TTC549 (cell line): Measurements from ENCODE around the gene PIK3R6.
A peak's percentile ranks its signal among the peaks of the same experiment; 100 is the strongest.

Experiments used
- FAIRE-seq: peaks from 2 replicates; lab custom pipeline; 2012; peaks lifted over from hg19 to GRCh38; lab: Jason Lieb, UNC

The PIK3R6 gene

DNA sequence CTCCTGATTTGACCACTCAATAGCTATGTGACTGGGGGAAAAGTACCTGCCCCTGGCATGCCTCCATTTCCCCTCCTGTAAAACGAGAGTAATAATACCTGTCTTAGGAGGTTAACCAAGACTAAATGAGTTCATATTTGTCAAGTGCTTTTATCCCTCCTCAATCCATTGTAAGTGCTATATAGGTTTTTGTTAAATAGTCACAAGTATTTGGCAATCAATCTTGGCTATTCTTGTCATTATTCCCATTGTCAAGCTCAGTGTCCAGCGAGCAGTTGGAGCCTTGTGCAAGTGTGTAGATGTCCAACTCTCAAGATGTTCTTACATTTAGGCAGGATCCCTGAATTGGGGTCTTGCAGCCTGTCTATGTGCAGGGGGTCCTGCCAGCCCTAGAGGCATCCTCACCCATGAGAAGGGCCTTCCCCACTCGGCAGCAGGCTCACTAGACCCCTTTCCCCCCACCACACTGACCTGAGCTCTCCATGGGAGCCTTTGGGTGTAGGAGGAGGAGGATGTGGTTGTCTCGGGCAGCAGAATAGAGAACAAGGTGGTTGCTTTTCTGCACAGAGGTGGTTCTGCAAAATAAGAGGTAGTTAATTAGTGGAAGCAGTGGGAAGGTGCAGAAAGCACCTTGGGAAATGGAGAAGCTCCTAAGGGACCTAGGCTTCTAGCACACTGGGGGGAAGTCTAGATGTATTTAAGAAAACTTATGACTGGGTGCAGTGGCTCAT, 18.0 kb downstream of the PIK3R6 start:
- FAIRE-seq: no peak

DNA sequence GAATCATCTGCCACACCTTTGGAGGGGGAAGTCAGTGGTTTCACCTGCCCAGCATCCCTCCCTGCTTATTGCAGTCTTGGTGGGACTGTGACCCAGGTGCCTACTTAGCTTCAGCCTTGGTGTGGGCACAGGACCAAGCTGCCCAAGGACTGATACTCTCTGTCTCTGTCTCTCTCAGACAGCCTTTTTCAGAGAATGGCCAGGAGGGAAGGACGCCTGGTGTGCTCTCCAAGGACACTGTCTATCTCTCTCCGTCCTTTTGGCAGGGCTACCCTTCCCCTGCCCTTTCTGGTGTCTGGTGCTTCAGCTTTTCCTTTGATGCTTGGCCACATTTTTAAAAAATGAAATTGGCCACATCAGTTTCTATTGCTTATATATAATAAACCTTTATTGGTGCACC, 19.6 kb downstream of the PIK3R6 start:
- no peak for FAIRE-seq

- peak; percentile 66 for FAIRE-seq
Observed at GRCh38 chr17:8846768-8847211, 20.7 kb downstream of the PIK3R6 start.

- FAIRE-seq: no peak
Observed at GRCh38 chr17:8844229-8845218, 22.9 kb downstream of the PIK3R6 start.

DNA sequence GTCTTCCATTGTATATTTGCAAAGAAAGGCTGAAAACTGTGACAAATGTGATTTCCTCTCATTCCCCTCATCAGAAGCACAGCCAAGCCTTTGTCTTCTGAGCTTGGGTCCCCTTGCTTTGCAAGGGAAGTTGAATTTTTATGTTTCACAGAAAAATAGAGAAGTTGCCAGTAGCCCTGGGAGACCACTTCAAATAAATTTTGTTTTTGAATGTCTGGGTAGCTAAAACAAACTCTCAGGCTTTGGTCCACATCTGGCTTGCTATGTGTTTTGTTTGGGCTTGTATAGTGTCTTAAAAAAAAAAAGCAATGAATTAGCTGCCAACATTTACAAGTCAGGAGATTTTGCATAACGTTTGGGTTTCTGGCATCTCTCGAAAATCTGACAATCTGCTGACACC, 24.1 kb downstream of the PIK3R6 start:
- no peak for FAIRE-seq

- no peak for FAIRE-seq
Observed at GRCh38 chr17:8841844-8842243, 25.6 kb downstream of the PIK3R6 start.

GRCh38 chr17:8839410-8839935, 28.0 kb downstream of the PIK3R6 start:
- no peak for FAIRE-seq

DNA sequence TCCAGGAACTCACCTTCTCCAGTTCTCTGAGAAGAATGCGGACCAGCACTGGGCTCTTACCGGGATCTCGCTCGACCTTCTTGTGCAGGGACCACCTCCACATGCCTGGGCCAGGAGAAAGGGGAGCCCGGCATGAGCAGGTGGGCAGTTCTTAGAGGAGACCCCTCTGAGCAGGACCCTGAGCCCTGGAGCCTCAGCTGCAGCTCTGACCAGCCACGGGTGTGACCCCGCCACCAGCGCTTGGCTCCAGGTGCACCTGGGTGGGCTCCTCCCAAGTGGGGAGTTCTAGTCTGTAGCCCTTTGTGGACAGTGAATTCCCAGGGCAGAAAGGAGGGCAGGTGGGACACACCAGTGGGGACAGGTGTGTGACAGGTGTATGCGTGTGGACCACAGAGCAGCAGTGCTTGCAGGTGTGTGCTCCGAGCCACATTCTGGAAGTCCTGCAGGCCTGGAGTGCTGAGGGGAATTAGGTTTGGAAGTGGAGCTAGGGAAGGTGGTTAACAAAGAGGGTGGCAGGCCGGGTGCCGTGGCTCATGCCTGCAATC, 28.9 kb downstream of the PIK3R6 start:
- no peak for FAIRE-seq

GRCh38 chr17:8837563-8838075, 29.9 kb downstream of the PIK3R6 start:
- FAIRE-seq: no peak

- FAIRE-seq: no peak
Observed at GRCh38 chr17:8836821-8837562, 30.5 kb downstream of the PIK3R6 start.

- no peak for FAIRE-seq
Observed at GRCh38 chr17:8835631-8836364, 31.7 kb downstream of the PIK3R6 start.

- no peak for FAIRE-seq
Observed at GRCh38 chr17:8835106-8835505, 32.4 kb downstream of the PIK3R6 start.

DNA sequence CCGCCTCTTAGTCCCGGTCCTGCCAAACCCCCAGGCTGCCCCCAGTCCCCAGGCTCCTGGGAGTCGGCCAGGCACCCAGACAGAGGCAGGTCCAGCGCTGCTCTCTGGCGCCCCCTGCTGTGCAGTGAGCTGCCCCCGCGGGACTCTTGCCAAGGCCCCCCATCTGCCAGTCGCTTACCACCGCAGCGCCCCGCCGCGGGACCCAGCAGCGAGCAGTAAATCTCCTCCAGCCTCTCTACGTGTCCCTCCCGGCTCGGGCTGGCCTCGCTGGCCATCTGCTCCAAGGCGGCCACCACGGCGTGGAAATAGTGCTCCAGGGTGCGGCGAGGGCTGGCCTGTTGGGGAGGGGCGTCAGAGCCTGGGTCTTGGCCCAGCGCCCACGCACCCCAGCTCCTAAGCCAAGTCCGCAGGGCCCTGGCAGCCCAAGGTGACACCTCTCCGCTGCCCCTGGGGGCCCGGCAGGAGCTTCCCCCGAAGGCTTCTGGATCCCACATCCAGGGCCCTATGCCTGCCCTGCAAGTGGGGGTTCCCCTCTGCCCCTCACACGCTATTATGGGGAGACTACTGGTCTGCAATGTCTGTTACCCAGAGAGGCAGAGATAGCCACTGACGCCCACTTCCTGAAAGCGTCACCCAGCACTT, 34.6 kb downstream of the PIK3R6 start:
- FAIRE-seq: no peak

GRCh38 chr17:8831234-8831849, 36.1 kb downstream of the PIK3R6 start:
- FAIRE-seq: no peak

GRCh38 chr17:8830141-8830540, 37.3 kb downstream of the PIK3R6 start:
- no peak for FAIRE-seq

- no peak for FAIRE-seq
Observed at GRCh38 chr17:8829036-8829941, 38.2 kb downstream of the PIK3R6 start.

- no peak for FAIRE-seq
Observed at GRCh38 chr17:8828517-8828875, 39.0 kb downstream of the PIK3R6 start.

DNA sequence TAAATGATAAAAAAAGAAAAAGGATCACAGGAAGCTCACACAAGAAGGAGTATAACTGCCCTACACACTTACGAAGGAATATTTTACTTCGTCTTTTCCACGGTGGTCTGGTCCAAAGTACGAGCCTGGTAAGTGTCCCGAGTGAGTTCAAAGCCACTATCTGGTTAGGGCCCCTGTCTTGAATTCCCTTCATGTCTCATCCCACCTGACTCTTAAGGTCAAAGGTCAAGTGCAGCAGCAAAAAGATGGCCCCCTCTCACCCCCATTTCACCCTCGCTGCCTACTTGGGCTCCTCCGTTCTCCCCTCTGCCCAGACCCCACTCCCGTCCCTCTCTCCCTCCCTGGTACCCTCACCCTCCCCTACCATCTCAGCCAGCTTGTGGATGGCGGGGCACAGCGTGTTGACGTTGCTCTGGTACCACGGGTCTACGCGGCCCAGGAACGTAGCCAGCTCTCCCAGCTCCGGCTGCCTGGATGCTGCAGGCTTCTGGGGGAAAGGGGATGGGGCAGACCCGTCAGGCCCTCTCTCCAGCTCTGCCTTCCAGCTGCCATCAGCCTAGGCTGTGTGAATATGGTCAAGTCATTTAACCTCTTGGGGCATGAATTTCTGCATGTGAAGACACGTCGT, 40.6 kb downstream of the PIK3R6 start:
- FAIRE-seq: no peak

GRCh38 chr17:8825802-8826201, 41.7 kb downstream of the PIK3R6 start:
- FAIRE-seq: no peak
